ENCODE measurements around the gene FRMD5. TPM values are rescaled to one million over a fixed set of nuclear protein-coding genes. Genes with fewer than 3 reads are reported as not detected.
"Not testable (repeated sequence)": the region's sequence is repeated elsewhere in the genome, so short reads cannot be mapped to it uniquely, and the experiment has no call there.

The FRMD5 gene
- polyA plus RNA-seq, 3 donors = 1.2 to 1.6 (median 1.5) TPM

- DNase-seq (ENCODE audit: extremely low read depth in 1 of 11, low read depth in 9 of 11, low spot score in 4 of 11) = not testable (repeated sequence)
These were observed 363.5 kb downstream of the FRMD5 start for GRCh38 chr15:43831519-43832052.

- DNase-seq (ENCODE audit: extremely low read depth in 1 of 11, low read depth in 9 of 11, low spot score in 4 of 11) = not testable (repeated sequence)
These were observed 364.3 kb downstream of the FRMD5 start for GRCh38 chr15:43830691-43831275.

GRCh38 chr15:43829951-43830540 is 365.0 kb downstream of the FRMD5 start:
- DNase-seq (ENCODE audit: extremely low read depth in 1 of 11, low read depth in 9 of 11, low spot score in 4 of 11) = not testable (repeated sequence)

GRCh38 chr15:43828061-43828657 is 366.9 kb downstream of the FRMD5 start:
- DNase-seq (ENCODE audit: extremely low read depth in 1 of 11, low read depth in 9 of 11, low spot score in 4 of 11) = no peak

GRCh38 chr15:43826508-43827341 is 368.3 kb downstream of the FRMD5 start, which contains the start of gene WDR76:
Gene WDR76, plus strand, starts transcription at chr15:43827002. Its CDS starts 31 bp downstream, at chr15:43827033.
- DNase-seq (ENCODE audit: extremely low read depth in 1 of 11, low read depth in 9 of 11, low spot score in 4 of 11) = peak in 10 of 11 donors; percentile 45 to 80 (median 73)

- DNase-seq (ENCODE audit: extremely low read depth in 1 of 11, low read depth in 9 of 11, low spot score in 4 of 11) = no peak
These were observed 369.0 kb downstream of the FRMD5 start for GRCh38 chr15:43826029-43826507.

- not testable (repeated sequence) for DNase-seq (ENCODE audit: extremely low read depth in 1 of 11, low read depth in 9 of 11, low spot score in 4 of 11)
These were observed 369.8 kb downstream of the FRMD5 start for GRCh38 chr15:43825305-43825704.

- DNase-seq (ENCODE audit: extremely low read depth in 1 of 11, low read depth in 9 of 11, low spot score in 4 of 11) = peak; percentile 88 to 96 (median 91)
These were observed 370.5 kb downstream of the FRMD5 start, which contains the start of gene MFAP1 for GRCh38 chr15:43824302-43825246. Gene MFAP1, minus strand, starts transcription at chr15:43824690. Its CDS starts 121 bp downstream, at chr15:43824569.

- DNase-seq (ENCODE audit: extremely low read depth in 1 of 11, low read depth in 9 of 11, low spot score in 4 of 11) = no peak
These were observed 373.6 kb downstream of the FRMD5 start for GRCh38 chr15:43821505-43821904.

Other genes starting within 250 kb of the FRMD5 start
- 100 to 1,000 TPM in 2 of 3 donors, 10 to 100 TPM in 1; 100.0 to 126 (median 109) TPM for gene GOLM2, start 93.4 kb upstream of the FRMD5 start, polyA plus RNA-seq (ENCODE audit: insufficient read length in 3 of 3)
- 10 to 100 TPM; 56.7 to 70.1 (median 58.7) TPM for gene CTDSPL2, start 232.4 kb upstream of the FRMD5 start, polyA plus RNA-seq (ENCODE audit: insufficient read length in 3 of 3)

Measured in renal cortex interstitium (tissue), 11 donors.